ENCODE measurements around the gene OR10V1.
A peak's percentile ranks its signal among the peaks of the same experiment; 100 is the strongest.

Gene OR10V1

DNA sequence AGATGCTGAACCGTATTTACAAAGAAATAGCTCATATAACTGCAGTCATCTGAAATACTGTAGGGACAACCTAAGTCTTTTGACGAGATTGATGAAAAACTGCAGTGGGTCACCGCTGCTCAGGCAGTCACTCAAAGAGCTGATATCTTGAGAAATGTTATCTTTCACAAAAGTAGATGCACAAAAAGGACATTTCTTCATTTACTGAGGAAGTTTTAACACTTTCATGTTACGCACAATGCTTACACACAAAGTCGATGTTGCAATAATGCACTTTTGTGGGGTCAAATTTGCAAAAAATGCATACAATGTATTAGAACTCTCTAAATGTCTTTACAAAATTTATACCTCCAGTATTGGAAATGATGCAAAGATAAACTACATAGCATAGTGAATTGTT lies 16.2 kb upstream of the OR10V1 start:
- H3K79me2 ChIP-seq (ENCODE audit: low read length): no peaks in the 10 kb centered on the region
- H3K4me3 ChIP-seq (ENCODE audit: low read length): no peak overlapping the region
- no peaks in the 10 kb centered on the region for H3K9me2 ChIP-seq (replicated peaks; ENCODE audit: insufficient read depth, low read length)
- H3K9ac ChIP-seq (ENCODE audit: low read length): no peak overlapping the region
- no peak for DNase-seq
- no peak overlapping the region for H3K4me2 ChIP-seq (ENCODE audit: low read depth, low read length)
- H3K9me3 ChIP-seq (replicated peaks; ENCODE audit: insufficient read depth, low read length): no peaks in the 10 kb centered on the region
- no peaks in the 10 kb centered on the region for H3K36me3 ChIP-seq (replicated peaks; ENCODE audit: insufficient read depth, low read length)
- no peaks in the 10 kb centered on the region for H3K27me3 ChIP-seq (replicated peaks; ENCODE audit: insufficient read depth, low read length)
- no peak overlapping the region for H3K27ac ChIP-seq (ENCODE audit: low read length)
- H3K4me1 ChIP-seq (ENCODE audit: low read length): no peaks in the 10 kb centered on the region
- no peak overlapping the region for H2AFZ ChIP-seq (ENCODE audit: low read length)
- TF ChIP-seq, protein P1, sequence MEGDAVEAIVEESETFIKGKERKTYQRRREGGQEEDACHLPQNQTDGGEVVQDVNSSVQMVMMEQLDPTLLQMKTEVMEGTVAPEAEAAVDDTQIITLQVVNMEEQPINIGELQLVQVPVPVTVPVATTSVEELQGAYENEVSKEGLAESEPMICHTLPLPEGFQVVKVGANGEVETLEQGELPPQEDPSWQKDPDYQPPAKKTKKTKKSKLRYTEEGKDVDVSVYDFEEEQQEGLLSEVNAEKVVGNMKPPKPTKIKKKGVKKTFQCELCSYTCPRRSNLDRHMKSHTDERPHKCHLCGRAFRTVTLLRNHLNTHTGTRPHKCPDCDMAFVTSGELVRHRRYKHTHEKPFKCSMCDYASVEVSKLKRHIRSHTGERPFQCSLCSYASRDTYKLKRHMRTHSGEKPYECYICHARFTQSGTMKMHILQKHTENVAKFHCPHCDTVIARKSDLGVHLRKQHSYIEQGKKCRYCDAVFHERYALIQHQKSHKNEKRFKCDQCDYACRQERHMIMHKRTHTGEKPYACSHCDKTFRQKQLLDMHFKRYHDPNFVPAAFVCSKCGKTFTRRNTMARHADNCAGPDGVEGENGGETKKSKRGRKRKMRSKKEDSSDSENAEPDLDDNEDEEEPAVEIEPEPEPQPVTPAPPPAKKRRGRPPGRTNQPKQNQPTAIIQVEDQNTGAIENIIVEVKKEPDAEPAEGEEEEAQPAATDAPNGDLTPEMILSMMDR (IDR thresholded peaks at IDR 0.05; ENCODE audit: low read length): no peak
- no peak for TF ChIP-seq EZH2 (optimal IDR thresholded peaks at IDR 0.05; ENCODE audit: low read depth, low read length)
- TF ChIP-seq EZH2phosphoT487 (IDR thresholded peaks at IDR 0.05; ENCODE audit: low read length): no peak
- no peaks in the 10 kb centered on the region for H3F3A ChIP-seq (ENCODE audit: insufficient read depth, low read length)
- H4K20me1 ChIP-seq (ENCODE audit: insufficient read depth, low read length): no peaks in the 10 kb centered on the region

DNA sequence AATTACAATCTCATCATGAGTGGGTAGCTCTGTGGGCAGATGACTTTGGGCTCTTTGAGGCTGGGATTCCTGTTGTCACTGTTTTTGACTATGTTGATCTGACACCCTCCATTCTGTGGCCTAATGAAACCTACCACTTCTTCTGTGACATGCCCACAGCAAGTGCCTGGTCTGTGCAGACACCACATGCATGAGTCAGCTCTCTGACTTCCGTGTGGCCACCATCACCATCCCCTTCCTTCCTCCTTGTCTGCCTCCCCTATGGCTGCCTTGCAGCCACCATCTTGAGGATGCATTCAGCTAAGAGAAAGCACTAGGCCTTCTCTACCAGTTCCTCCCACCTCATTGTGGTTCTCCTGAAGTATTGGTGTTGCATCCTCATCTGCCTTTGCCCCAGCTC lies 15.3 kb upstream of the OR10V1 start:
- H3K4me2 ChIP-seq (ENCODE audit: low read depth, low read length): no peak overlapping the region
- 0 out of 2 replicates have a peak overlapping the region, but pooled peaks have one; percentile 37 for H2AFZ ChIP-seq (ENCODE audit: low read length)
- no peak for DNase-seq
- H3K9me3 ChIP-seq (replicated peaks; ENCODE audit: insufficient read depth, low read length): no peaks in the 10 kb centered on the region
- TF ChIP-seq, protein P1 (IDR thresholded peaks at IDR 0.05; ENCODE audit: low read length): no peak
- TF ChIP-seq EZH2 (optimal IDR thresholded peaks at IDR 0.05; ENCODE audit: low read depth, low read length) (no peak), EZH2phosphoT487 (IDR thresholded peaks at IDR 0.05; ENCODE audit: low read length) (no peak)
- H3F3A ChIP-seq (ENCODE audit: insufficient read depth, low read length): no peaks in the 10 kb centered on the region
- H3K27me3 ChIP-seq (replicated peaks; ENCODE audit: insufficient read depth, low read length): no peaks in the 10 kb centered on the region
- H3K9ac ChIP-seq (ENCODE audit: low read length): no peak overlapping the region
- no peaks in the 10 kb centered on the region for H3K9me2 ChIP-seq (replicated peaks; ENCODE audit: insufficient read depth, low read length)
- H3K4me3 ChIP-seq (ENCODE audit: low read length): no peak overlapping the region
- H3K79me2 ChIP-seq (ENCODE audit: low read length): no peaks in the 10 kb centered on the region
- H3K36me3 ChIP-seq (replicated peaks; ENCODE audit: insufficient read depth, low read length): no peaks in the 10 kb centered on the region
- no peaks in the 10 kb centered on the region for H4K20me1 ChIP-seq (ENCODE audit: insufficient read depth, low read length)
- no peak overlapping the region for H3K27ac ChIP-seq (ENCODE audit: low read length)
- no peaks in the 10 kb centered on the region for H3K4me1 ChIP-seq (ENCODE audit: low read length)

DNA sequence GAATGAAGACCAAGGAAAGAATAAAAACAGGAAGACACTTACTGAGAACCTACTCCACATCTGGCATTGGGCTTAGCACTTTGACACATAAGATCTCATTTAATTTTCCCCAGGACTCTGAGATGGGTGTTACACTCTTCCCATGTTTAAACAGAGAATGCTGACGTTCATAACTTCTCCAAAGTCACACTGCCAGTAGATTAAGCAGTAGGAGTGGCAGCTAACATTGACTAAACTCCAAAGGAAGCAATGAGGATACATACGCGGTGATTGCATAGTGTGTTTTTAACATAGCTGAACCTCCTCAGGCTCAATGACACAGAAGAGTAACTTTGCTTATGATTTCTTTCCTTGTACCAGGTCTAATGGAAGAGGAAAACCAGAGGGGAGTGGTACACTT lies 14.5 kb upstream of the OR10V1 start:
- Histone ChIP-seq H4K20me1 (ENCODE audit: insufficient read depth, low read length) (no peaks in the 10 kb centered on the region), H3K4me2 (ENCODE audit: low read depth, low read length) (no peak overlapping the region)

More for the DNA sequence above, 14.5 kb upstream of the OR10V1 start:
- TF ChIP-seq, protein P1 (IDR thresholded peaks at IDR 0.05; ENCODE audit: low read length): no peak
- TF ChIP-seq EZH2phosphoT487 (IDR thresholded peaks at IDR 0.05; ENCODE audit: low read length): no peak
- DNase-seq: no peak
- no peaks in the 10 kb centered on the region for H3K79me2 ChIP-seq (ENCODE audit: low read length)
- no peak overlapping the region for H3K27ac ChIP-seq (ENCODE audit: low read length)
- H2AFZ ChIP-seq (ENCODE audit: low read length): no peak overlapping the region
- no peaks in the 10 kb centered on the region for H3K9me3 ChIP-seq (replicated peaks; ENCODE audit: insufficient read depth, low read length)
- H3K27me3 ChIP-seq (replicated peaks; ENCODE audit: insufficient read depth, low read length): no peaks in the 10 kb centered on the region
- H3F3A ChIP-seq (ENCODE audit: insufficient read depth, low read length): no peaks in the 10 kb centered on the region
- H3K9ac ChIP-seq (ENCODE audit: low read length): no peak overlapping the region
- H3K4me1 ChIP-seq (ENCODE audit: low read length): no peaks in the 10 kb centered on the region
- H3K9me2 ChIP-seq (replicated peaks; ENCODE audit: insufficient read depth, low read length): no peaks in the 10 kb centered on the region
- no peak overlapping the region for H3K4me3 ChIP-seq (ENCODE audit: low read length)
- H3K36me3 ChIP-seq (replicated peaks; ENCODE audit: insufficient read depth, low read length): no peaks in the 10 kb centered on the region
